ENCODE data around the gene CIAO1.
"Not testable (repeated sequence)": the region's sequence is repeated elsewhere in the genome, so short reads cannot be mapped to it uniquely, and the experiment has no call there.

CIAO1 gene

GRCh38 chr2:96265840-96266679 lies at the start of gene CIAO1, which contains the start of gene TMEM127:
CIAO1 (plus strand) TSS chr2:96266225; CDS start chr2:96266351, 126 bp downstream.
TMEM127 (minus strand) TSS chr2:96265997; CDS start chr2:96265381, 616 bp downstream.
- DNase-seq: peak; percentile 95 to 98

- no peak for DNase-seq
Observed at GRCh38 chr2:96218508-96219131, 47.4 kb upstream of the CIAO1 start.

- DNase-seq: not testable (repeated sequence)
Observed at GRCh38 chr2:96219959-96220358, 46.1 kb upstream of the CIAO1 start.

DNA sequence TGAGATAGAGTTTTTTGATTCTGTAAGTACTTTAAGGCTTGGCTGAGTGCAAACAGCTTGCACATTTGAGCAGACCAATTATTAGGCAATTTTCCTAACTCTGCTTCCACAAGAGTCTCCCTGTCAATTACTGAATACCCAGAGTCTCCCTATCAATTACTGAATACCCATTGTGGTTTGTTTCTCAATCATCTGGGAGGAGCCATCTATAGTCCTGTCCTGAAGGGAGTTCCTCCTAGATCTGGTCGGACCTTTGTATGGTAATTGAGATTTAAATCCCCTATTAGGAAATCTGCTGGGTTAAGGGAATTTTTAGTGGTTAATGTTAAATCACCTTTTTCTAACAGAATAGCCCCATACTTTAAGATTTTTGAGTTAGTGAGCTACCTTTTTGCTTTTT lies 44.9 kb upstream of the CIAO1 start:
- DNase-seq: not testable (repeated sequence)

GRCh38 chr2:96225016-96225533 lies 41.0 kb upstream of the CIAO1 start:
- no peak for DNase-seq

GRCh38 chr2:96231316-96231715 lies 34.7 kb upstream of the CIAO1 start:
- DNase-seq: no peak

DNA sequence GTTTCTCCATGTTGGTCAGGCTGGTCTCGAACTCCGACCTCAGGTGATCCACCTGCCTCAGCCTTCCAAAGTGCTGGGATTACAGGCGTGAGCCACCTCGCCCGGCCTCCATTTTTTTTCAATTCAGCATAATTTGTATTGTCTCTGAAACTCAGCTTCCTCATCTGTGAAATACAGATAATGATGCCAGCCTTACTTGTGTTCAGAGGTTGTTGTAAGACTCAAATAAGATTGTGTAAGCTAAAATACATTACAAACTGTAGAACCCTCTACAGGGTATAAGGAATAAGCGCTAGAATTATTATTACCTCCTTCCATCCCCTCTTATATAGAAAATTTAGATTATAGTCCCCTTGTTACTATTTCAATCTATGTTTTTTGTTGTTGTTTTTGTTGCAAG lies 32.6 kb upstream of the CIAO1 start:
- no peak for DNase-seq

GRCh38 chr2:96233880-96234316 lies 32.1 kb upstream of the CIAO1 start:
- no peak for DNase-seq

DNA sequence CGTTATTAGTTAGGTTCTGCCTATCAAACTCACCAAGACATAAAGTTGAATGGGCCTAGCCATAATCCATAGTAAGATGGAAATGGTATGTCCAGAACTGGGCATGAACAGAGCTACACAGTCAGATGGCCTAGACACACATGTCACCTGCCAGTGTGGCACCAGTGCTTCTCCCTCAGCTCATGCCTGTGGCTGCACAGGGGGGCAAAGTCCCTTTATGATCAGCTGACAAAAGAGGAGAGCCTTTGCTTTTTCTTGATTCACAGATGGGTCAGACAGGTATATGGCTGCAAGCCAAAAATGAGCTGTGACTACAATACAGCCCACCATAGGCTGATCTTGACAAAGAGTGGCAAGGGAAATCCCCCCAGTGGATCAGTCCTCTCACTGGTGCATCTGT lies 29.1 kb upstream of the CIAO1 start:
- DNase-seq: no peak

GRCh38 chr2:96238266-96238665 lies 27.8 kb upstream of the CIAO1 start:
- no peak for DNase-seq

GRCh38 chr2:96239091-96239490 lies 26.9 kb upstream of the CIAO1 start:
- no peak for DNase-seq

DNA sequence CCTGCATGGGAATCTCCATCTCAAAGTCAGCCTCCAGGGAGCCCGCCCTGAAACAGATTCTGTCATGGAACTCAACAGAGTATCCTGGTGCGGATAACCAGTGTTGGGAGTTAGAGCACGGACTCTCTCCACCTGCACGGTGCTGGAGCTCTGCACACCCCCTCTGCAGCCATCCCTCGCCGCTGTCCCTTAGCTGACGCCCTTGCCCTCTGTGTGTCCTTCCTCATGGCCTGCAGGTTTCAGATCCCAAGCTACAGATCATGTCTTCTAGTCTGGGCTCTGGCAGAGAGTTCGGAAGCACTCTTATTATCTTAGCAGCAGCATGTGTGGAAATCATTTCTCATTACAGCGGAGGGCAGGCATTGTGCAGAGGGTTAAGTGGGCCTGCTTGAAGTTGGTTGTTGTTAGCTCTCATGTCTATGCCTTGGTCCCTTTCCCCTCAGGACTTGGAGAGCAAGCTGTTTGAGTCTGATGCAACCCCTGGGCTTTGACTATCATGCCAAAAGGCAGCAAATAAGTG lies 26.2 kb upstream of the CIAO1 start:
- no peak for DNase-seq

DNA sequence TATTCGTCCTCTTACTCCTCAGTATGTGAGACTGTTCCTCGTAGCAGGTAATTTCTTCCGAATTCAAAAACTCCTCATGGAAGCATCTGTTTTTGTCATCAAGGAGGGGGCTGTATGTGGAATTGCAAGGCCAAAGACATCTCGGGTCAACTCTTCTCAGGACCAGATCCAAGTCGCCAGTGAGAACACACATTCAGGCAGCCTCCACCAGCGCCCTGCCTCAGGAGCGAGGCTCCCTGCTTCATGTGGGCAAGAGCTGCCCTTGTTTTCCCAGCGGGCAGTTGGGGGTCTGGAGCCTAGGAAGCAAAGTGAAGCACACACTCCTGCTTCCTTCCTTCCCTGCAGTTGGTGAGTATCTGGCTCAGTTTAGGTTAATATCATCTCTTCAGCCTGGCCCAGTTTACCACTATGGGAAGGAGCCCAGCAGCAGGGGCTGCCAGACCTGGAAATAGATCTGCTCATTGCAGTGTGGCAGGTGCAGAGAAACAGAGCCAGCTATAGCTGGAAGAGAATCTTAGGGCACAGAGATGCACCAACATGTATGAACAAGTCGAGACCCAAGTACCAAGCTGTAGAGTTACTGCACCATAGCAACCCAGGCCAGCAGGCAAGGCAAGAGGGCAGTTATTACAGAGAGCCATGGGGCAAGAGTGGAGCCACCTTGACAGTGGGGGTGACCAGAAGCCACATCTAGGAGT lies 25.5 kb upstream of the CIAO1 start:
- no peak for DNase-seq

DNA sequence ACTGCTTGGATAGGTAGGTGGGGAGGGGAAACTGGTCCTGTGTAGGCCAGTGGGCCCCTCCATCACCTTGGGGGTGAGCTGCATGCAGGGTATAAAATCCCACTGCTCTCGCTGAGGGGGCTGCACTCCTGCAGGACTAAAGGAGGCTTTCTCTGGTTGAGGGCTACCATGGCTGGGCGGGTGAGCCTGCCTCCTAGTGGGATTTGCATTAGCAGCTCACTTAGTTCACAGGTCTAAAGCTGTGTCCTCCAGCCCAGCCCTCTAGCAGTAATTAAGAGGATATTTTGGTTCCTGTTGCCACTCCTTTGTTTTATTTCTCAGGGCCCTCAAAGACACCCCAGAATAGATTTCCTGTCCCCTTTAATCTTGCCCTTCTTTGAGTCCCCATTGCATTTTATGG lies 24.8 kb upstream of the CIAO1 start:
- DNase-seq: peak in 1 of 2 experiments; percentile 5

GRCh38 chr2:96241900-96242611 lies 24.0 kb upstream of the CIAO1 start:
- DNase-seq: no peak

GRCh38 chr2:96243843-96244242 lies 22.2 kb upstream of the CIAO1 start:
- DNase-seq: no peak

GRCh38 chr2:96245609-96246390 lies 20.2 kb upstream of the CIAO1 start:
- no peak for DNase-seq

- no peak for DNase-seq
Observed at GRCh38 chr2:96247009-96247408, 19.0 kb upstream of the CIAO1 start.

DNA sequence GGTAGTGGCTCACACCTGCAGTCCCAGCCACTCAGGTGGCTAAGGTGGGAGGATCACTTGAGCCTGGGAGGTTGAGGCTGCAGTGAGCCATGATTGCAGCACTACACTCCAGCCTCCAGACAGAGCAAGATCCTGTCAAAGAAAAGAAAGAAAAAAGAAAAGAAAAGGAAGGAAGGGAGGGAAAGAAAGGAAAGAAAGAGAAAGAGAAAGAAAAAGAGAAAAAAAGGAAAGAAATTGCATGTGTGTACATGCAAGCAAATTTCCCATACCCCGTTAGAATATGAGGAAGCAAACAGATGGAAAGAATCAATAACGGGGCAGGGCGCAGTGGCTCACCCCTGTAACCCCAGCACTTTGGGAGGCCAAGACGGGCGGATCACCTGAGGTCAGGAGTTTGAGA lies 18.1 kb upstream of the CIAO1 start:
- DNase-seq: no peak

GRCh38 chr2:96248624-96249023 lies 17.4 kb upstream of the CIAO1 start:
- DNase-seq: no peak

DNA sequence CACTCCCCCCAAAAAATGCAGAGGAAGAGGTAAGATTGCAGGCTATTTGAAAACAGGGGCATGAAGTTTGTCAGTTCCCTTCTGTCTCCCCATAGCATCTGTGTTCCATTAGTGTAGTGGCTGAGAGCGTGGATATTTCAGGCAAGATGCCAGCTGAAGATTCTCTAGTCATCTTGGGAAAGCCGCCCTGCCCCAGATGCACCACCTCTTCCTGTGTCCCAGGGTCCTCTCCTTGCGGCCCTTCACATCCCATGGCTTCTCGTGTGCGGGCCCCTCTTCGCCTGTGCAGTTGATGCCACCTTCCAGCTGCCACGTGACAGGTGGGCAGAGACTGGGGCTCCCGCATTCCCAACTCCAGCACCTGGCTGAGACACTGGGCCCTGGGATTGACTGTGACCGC lies 16.4 kb upstream of the CIAO1 start:
- DNase-seq: no peak

- no peak for DNase-seq
Observed at GRCh38 chr2:96250188-96250587, 15.8 kb upstream of the CIAO1 start.

All from NCI-H526 (cell line).